ENCODE results near the gene LMNA. TPM values are rescaled to one million over a fixed set of nuclear protein-coding genes. Genes with fewer than 3 reads are reported as not detected.

LMNA gene
- total and polyA plus RNA-seq, 5 experiments from 2014 or later, result 0.62 to 4.0 (median 2.0) TPM

DNA sequence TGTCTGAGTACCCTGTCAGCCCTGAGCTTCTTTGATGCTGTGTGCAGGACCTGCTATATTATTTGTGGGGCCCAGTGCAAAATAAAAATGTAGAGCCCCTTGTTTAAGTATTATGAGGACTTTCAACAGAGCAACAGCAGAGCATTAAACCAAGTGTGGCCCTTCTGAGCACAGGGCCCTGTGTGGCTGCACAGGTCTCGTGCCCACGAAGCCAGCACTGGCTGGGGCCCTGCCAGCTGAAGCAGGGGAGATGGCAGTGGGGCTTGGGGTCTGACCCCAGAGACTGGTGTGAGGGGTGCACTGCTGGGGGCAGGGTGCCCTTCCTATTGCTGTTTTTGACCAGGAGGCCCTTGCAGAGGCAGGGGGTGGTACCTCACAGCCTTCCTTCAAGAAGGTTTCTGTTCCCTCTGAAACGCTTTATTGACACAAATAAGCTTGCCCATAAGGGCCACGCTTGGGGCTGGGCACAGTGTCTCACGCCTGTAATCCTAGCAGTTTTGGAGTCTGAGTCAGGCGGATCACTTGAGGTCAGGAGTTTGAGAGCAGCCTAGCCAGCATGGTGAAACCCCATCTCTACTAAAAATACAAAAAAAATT lies 36.7 kb downstream of the LMNA start:
- no peaks in the 10 kb centered on the region for H3K36me3 Mint-ChIP-seq
- no peak for ATAC-seq
- H3K9me3 Mint-ChIP-seq, result no peaks in the 10 kb centered on the region
- H3K27me3 Mint-ChIP-seq, result peaks cover 0 to 2% (median 0%) of the 10 kb centered on the region in 5 donors
- DNase-seq, result no peak
- H3K27ac Mint-ChIP-seq, result no peak overlapping the region
- POLR2A ChIA-PET, result interaction anchor here (0.5 to 1.6 kb wide), 4 partner anchors 24 to 62 kb away, joined by 3 to 6 read pairs (median 4); partner anchors contain the start of gene PMF1
- H3K4me3 Mint-ChIP-seq, result no peak overlapping the region
- H3K4me1 Mint-ChIP-seq, result peaks cover 13 to 76% (median 44%) of the 10 kb centered on the region in 4 donors

DNA sequence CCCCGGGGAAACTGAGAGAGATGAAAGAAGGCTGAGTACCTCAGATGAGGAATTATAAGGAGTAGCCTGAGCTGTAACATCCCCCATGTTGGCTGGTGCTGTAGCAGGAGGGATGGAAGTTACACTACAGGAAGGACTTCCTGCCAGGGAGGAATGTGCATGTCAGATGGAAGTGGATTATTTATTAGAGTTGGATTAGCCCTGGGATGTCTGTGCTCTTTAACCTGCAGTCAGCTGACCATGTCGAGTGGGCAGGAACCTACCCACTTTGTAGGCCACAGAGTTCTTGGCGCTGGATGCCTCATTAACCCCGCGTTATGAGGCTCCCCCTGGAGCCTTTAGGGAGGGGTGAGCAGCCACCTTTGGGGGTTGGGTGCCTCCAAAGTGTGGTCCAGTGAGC lies 38.1 kb downstream of the LMNA start:
- ATAC-seq, result no peak
- peak overlapping the region in 1 of 10 donors; percentile 58 for H3K27ac Mint-ChIP-seq
- DNase-seq, result no peak
- peaks cover 0 to 2% (median 0%) of the 10 kb centered on the region in 5 donors for H3K27me3 Mint-ChIP-seq
- no peaks in the 10 kb centered on the region for H3K9me3 Mint-ChIP-seq
- H3K4me1 Mint-ChIP-seq, result peaks cover 12 to 79% (median 36%) of the 10 kb centered on the region in 4 donors
- no peak overlapping the region for H3K4me3 Mint-ChIP-seq
- no peaks in the 10 kb centered on the region for H3K36me3 Mint-ChIP-seq
- POLR2A ChIA-PET, result no interaction called here

DNA sequence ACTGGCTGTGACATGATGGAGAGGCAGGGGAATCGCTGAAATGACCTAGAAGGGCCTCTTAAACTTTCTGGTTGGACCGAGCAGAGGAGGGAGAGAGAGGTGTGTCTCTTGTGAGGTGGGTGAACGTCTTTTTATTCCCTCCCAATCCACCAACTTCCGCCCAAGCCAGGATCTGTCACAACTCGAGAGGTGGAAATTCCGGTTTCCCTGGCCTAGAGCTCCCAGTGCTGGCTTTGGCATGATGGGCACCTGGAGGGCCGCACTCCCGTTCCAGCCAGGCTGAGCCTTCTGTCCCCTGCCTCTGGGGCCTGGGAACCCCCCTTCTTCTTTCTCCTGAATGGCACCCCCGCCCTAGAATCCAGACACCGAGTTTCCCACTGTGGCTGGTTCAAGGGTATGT lies 38.9 kb downstream of the LMNA start, which contains the start of gene SEMA4A:
Gene SEMA4A (plus strand): TSS at position 224 of the 400 bp plus-strand sequence. CDS start 994 bp downstream, outside the sequence.
- Mint-ChIP-seq H3K27me3 (peaks cover 0 to 2% (median 0%) of the 10 kb centered on the region in 5 donors), H3K4me1 (peaks cover 9 to 78% (median 28%) of the 10 kb centered on the region in 4 donors), H3K9me3 (no peaks in the 10 kb centered on the region), H3K27ac (peak within 1 kb of the TSS in 5 of 10 donors; percentile 3 to 85 (median 66)), H3K4me3 (peak within 1 kb of the TSS in 4 of 10 donors; percentile 25 to 82 (median 50)), H3K36me3 (no peaks in the 10 kb centered on the region)
- POLR2A ChIA-PET, result interaction anchor here (0.9 kb wide), 1 partner anchor 71 kb away, joined by 3 read pairs; no protein-coding TSS in a partner anchor
- no peak for ATAC-seq
- DNase-seq, result no peak

DNA sequence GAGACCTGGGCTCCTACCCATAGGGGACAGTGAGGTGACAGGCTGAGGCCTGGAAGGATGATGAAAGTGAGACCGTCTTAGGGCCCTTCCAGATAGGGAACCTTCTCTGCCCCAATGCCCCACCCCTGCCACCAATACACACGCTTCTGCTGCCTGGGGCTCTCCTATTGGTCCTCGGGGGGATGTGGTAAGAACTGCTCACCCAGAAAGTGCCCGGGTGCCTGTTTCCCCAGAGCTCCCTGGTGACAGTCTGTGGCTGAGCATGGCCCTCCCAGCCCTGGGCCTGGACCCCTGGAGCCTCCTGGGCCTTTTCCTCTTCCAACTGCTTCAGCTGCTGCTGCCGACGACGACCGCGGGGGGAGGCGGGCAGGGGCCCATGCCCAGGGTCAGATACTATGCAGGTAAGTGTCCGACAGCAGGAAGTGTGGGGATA lies 39.8 kb downstream of the LMNA start:
- peak; percentile 48 to 75 for ATAC-seq
- H3K4me3 Mint-ChIP-seq, result peak overlapping the region in 3 of 10 donors; percentile 25 to 82 (median 70)
- peak overlapping the region in 6 of 10 donors; percentile 3 to 85 (median 66) for H3K27ac Mint-ChIP-seq
- H3K36me3 Mint-ChIP-seq, result no peaks in the 10 kb centered on the region
- H3K4me1 Mint-ChIP-seq, result peaks cover 9 to 74% (median 24%) of the 10 kb centered on the region in 4 donors
- H3K9me3 Mint-ChIP-seq, result no peaks in the 10 kb centered on the region
- DNase-seq, result peak in 1 of 10 donors; percentile 38
- POLR2A ChIA-PET, result no interaction called here
- H3K27me3 Mint-ChIP-seq, result peaks cover 0 to 2% (median 0%) of the 10 kb centered on the region in 5 donors

DNA sequence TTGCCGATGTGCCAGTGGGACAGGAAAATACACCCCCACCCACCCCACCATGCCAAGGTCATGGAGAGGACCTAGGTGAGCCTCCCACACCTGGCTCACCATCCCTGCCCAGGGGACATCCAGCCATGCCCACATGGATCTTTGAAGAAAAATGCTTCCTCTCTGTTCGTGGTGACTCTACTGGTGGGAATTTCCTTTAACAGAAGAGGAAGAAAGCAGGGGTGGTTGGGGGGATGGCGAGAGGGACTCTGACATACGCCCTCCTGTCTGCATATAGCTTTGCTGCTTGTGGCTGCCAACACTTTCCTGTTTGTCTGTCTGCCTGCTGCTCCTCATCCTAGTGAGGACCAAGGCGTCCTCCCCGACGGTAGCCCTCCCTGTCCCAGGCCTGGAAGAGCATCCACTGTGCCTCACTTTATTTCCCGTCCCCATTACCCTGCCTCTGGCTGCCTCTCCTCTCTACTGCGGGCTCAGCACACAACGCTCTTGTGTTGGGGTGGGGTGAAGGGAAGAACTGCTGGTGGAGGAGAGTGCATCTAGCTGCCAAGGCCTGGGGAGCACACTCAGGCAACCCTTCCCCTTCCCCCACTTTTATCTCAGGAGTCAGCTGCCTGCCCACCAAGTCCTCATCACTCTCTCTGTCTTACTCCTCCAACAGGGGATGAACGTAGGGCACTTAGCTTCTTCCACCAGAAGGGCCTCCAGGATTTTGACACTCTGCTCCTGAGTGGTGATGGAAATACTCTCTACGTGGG lies 41.4 kb downstream of the LMNA start:
- Mint-ChIP-seq H3K9me3 (no peaks in the 10 kb centered on the region), H3K4me3 (peak overlapping the region in 2 of 10 donors; percentile 22 to 61), H3K4me1 (peaks cover 11 to 70% (median 34%) of the 10 kb centered on the region in 4 donors), H3K27me3 (peaks cover 0 to 2% (median 0%) of the 10 kb centered on the region in 5 donors), H3K36me3 (no peaks in the 10 kb centered on the region), H3K27ac (peak overlapping the region in 6 of 10 donors; percentile 4 to 84 (median 40))
- no peak for DNase-seq
- no peak for ATAC-seq
- POLR2A ChIA-PET, result no interaction called here

DNA sequence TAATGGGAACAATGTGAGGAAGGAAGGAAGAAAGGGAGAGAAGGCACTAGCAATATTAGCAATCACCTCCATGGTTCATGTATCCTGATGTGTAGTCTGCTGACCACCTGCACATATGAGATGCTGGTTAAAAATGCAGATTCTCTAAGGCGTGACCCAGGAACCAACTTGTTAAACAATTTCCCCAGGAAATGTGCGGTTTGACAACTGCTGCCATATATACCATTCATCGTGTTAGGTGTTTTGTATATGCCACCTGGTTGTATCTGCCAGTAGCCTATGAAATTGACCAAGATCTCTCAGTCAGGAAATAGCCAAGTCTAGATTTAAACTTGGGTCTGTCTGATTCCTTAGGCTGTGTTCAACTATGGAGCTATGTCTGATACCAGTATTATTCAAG lies 43.0 kb downstream of the LMNA start:
- ATAC-seq (no peak), DNase-seq (no peak)
- Mint-ChIP-seq H3K9me3 (no peaks in the 10 kb centered on the region), H3K27ac (peak overlapping the region in 3 of 10 donors; percentile 33 to 55 (median 52)), H3K36me3 (no peaks in the 10 kb centered on the region), H3K4me3 (peak overlapping the region in 1 of 10 donors; percentile 1), H3K4me1 (peaks cover 15 to 60% (median 36%) of the 10 kb centered on the region in 4 donors), H3K27me3 (no peaks in the 10 kb centered on the region)
- POLR2A ChIA-PET, result interaction anchor here (0.5 kb wide), 1 partner anchor 26 kb away, joined by 3 read pairs; no protein-coding TSS in a partner anchor

DNA sequence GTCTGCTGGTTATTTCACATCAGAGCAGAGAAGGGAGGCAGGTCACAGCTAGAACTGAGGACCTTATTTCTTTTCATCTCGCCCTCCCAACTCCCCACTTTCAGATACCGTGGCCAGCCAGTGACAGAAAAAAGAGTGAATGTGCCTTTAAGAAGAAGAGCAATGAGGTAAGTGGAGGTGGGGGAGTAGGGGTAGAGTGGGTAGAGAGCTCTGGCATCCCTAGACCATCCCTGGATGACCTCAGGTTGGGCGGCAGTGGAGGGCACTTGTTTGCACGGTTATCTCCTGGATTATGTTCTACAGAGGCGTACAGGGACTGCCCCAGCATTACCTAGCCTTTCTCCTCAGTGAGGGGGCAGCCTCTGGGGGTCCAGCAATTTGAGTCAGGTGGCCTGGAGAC lies 43.5 kb downstream of the LMNA start:
- Mint-ChIP-seq H3K4me1 (peaks cover 15 to 56% (median 35%) of the 10 kb centered on the region in 4 donors), H3K36me3 (no peaks in the 10 kb centered on the region), H3K27ac (peak overlapping the region in 3 of 10 donors; percentile 33 to 55 (median 52)), H3K9me3 (no peaks in the 10 kb centered on the region), H3K4me3 (no peak overlapping the region), H3K27me3 (no peaks in the 10 kb centered on the region)
- DNase-seq, result no peak
- POLR2A ChIA-PET, result interaction anchor here (0.5 kb wide), 1 partner anchor 25 kb away, joined by 3 read pairs; no protein-coding TSS in a partner anchor
- ATAC-seq, result no peak

DNA sequence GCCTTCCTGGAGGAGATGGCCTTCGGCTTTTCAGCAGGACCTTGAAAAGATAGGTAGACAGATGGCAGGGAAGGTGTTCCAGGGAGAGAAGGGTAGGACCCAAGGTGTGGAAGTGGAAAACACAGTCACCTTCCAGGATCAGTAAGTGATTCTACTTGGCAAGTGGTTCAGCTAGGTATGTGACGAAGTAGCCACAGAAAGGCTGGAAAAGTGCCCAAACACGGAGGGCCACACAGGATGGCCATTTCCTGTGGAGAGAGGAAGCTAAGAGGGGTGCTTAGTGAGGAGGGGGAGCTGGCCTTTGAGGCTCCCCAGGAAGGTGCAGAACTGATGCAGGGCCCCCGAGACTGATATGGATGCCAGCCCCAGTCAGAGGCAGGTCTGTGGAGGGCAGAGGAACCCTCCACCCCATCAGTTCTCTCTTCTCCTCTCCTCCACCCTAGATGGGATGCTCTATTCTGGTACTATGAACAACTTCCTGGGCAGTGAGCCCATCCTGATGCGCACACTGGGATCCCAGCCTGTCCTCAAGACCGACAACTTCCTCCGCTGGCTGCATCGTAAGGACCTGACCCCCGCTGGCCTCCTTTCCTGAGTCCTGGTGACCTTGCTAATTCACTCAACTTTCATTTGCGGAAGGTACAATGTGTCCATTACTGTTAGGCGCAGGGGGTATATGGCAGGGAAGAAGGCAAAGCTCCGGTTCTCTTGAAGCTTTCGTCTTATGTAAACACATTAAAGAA lies 45.7 kb downstream of the LMNA start:
- DNase-seq, result no peak
- peak overlapping the region; percentile 69 to 91 (median 80) for H3K4me3 Mint-ChIP-seq
- peaks cover 13 to 43% (median 25%) of the 10 kb centered on the region in 4 donors for H3K4me1 Mint-ChIP-seq
- ATAC-seq, result peak in 1 of 2 donors; percentile 9
- no peaks in the 10 kb centered on the region for H3K36me3 Mint-ChIP-seq
- no peaks in the 10 kb centered on the region for H3K27me3 Mint-ChIP-seq
- POLR2A ChIA-PET, result interaction anchor here (0.7 to 1.1 kb wide), 3 partner anchors 11 to 53 kb away, joined by 3 to 4 read pairs (median 3); partner anchors contain the start of gene PMF1
- H3K9me3 Mint-ChIP-seq, result no peaks in the 10 kb centered on the region
- peak overlapping the region in 7 of 10 donors; percentile 40 to 90 (median 83) for H3K27ac Mint-ChIP-seq

DNA sequence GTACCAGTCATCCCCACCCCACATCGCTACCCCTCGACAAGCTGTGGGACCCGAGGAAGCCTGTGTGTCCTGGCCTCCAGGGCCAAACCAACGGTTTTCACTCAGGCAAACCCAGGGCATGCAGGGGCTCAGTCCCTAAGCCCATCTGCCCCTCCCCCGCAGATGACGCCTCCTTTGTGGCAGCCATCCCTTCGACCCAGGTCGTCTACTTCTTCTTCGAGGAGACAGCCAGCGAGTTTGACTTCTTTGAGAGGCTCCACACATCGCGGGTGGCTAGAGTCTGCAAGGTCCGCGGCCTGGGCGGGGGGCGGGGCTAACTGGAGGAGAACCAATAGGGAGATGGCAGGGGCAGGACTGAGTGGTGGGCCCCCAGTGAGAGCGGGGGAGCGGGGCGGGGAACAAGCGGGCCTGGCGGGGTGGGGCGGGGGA lies 46.2 kb downstream of the LMNA start:
- peak overlapping the region in 8 of 10 donors; percentile 65 to 90 (median 84) for H3K27ac Mint-ChIP-seq
- no peaks in the 10 kb centered on the region for H3K9me3 Mint-ChIP-seq
- no peaks in the 10 kb centered on the region for H3K36me3 Mint-ChIP-seq
- peaks cover 13 to 37% (median 23%) of the 10 kb centered on the region in 4 donors for H3K4me1 Mint-ChIP-seq
- DNase-seq (peak in 9 of 10 donors; percentile 35 to 84 (median 48)), ATAC-seq (peak; percentile 87 to 95)
- POLR2A ChIA-PET, result interaction anchor here (1.0 to 1.1 kb wide), 2 partner anchors 11 to 52 kb away, joined by 3 to 4 read pairs; partner anchors contain the start of gene PMF1
- peak overlapping the region; percentile 69 to 91 (median 80) for H3K4me3 Mint-ChIP-seq
- H3K27me3 Mint-ChIP-seq, result no peaks in the 10 kb centered on the region

DNA sequence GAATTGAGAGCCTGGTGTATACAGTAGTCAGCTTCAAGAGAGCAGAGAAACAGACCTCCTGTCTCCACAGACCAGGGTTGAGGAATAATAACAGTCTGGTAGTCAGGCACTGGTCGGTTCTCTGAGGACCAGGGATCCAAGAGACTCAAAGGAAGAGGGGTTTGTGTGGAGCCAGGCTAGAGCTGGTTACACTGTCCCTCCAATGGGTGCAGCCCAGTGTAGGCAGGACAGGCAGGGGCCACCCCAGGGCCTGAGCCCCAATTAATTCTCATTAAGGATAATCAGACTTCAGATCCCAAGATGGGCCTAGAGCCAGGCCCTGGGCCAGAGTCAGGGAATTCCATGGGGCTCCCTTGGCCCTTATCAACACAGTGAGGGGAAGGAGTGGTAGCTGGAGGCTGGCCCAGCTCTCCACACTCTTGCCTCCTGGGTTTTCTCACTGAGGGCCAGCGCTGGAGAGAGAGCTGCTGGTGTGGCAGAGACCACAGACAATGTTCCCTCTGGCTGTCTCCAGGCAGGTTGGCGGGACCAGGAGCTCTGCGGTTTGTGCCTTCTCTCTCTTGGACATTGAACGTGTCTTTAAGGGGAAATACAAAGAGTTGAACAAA lies 48.0 kb downstream of the LMNA start:
- Mint-ChIP-seq H3K4me3 (peak overlapping the region in 3 of 10 donors; percentile 24 to 54 (median 28)), H3K4me1 (peaks cover 8 to 23% (median 16%) of the 10 kb centered on the region in 4 donors), H3K9me3 (no peaks in the 10 kb centered on the region), H3K36me3 (no peaks in the 10 kb centered on the region), H3K27ac (no peak overlapping the region), H3K27me3 (no peaks in the 10 kb centered on the region)
- no peak for DNase-seq
- no peak for ATAC-seq
- POLR2A ChIA-PET, result no interaction called here

DNA sequence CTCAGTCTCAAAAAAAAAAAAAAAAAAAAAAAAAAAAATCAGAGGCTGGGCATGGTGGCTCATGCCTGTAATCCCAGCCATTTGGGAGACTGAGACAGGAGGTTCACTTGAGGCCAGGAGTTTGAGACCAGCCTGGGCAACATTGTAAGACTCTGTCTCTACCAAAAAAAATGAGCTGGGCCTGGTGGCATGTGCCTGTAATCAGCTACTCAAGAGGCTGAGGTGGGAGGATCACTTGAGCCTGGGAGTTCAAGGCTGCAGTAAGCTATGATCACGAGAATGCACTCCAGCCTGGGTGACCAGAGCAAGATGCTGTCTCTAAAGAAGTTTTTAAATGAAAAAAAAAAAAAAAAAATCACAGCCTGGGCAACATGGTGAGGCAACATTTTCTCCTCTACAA lies 49.2 kb downstream of the LMNA start:
- POLR2A ChIA-PET, result no interaction called here
- Mint-ChIP-seq H3K27ac (no peak overlapping the region), H3K4me3 (no peak overlapping the region), H3K36me3 (no peaks in the 10 kb centered on the region), H3K4me1 (peaks cover 6 to 18% (median 14%) of the 10 kb centered on the region in 4 donors), H3K9me3 (no peaks in the 10 kb centered on the region), H3K27me3 (peaks cover 0 to 1% (median 0%) of the 10 kb centered on the region in 5 donors)
- no peak for ATAC-seq
- no peak for DNase-seq

Measured in naive thymus-derived CD8-positive, alpha-beta T cell (primary cell).